ENCODE results near the gene MRAP. TPM values are rescaled to one million over a fixed set of nuclear protein-coding genes. Genes with fewer than 3 reads are reported as not detected.
A peak's percentile ranks its signal among the peaks of the same experiment; 100 is the strongest.

The MRAP gene
- total RNA-seq, 1 donor from 2014 or later: not detected

- peak in 1 of 2 experiments; percentile 28 for DNase-seq (ENCODE audit: low spot score in 2 of 2, unreplicated experiment in 2 of 2)
- Mint-ChIP-seq H3K9me3 (no peaks in the 10 kb centered on the region), H3K27ac (no peak overlapping the region), H3K27me3 (ENCODE audit: low read depth) (no peaks in the 10 kb centered on the region), H3K4me1 (no peaks in the 10 kb centered on the region), H3K4me3 (no peak overlapping the region), H3K36me3 (peaks cover 8% of the 10 kb centered on the region)
- no peak for TF ChIP-seq CTCF (IDR thresholded peaks at IDR 0.05; ENCODE audit: unreplicated experiment)
Measured at GRCh38 chr21:32312326-32312725, 13.7 kb downstream of the MRAP start.

GRCh38 chr21:32312976-32313375, 14.3 kb downstream of the MRAP start:
- no peak overlapping the region for H3K27ac Mint-ChIP-seq
- TF ChIP-seq CTCF (IDR thresholded peaks at IDR 0.05; ENCODE audit: unreplicated experiment): no peak
- peaks cover 6% of the 10 kb centered on the region for H3K36me3 Mint-ChIP-seq
- no peaks in the 10 kb centered on the region for H3K4me1 Mint-ChIP-seq
- DNase-seq (ENCODE audit: low spot score in 2 of 2, unreplicated experiment in 2 of 2): peak in 1 of 2 experiments; percentile 30
- H3K27me3 Mint-ChIP-seq (ENCODE audit: low read depth): no peaks in the 10 kb centered on the region
- no peaks in the 10 kb centered on the region for H3K9me3 Mint-ChIP-seq
- no peak overlapping the region for H3K4me3 Mint-ChIP-seq

- H3K9me3 Mint-ChIP-seq: no peaks in the 10 kb centered on the region
- no peak for DNase-seq (ENCODE audit: low spot score in 2 of 2, unreplicated experiment in 2 of 2)
- H3K27me3 Mint-ChIP-seq (ENCODE audit: low read depth): no peaks in the 10 kb centered on the region
- H3K36me3 Mint-ChIP-seq: peaks cover 13% of the 10 kb centered on the region
- no peak overlapping the region for H3K27ac Mint-ChIP-seq
- H3K4me1 Mint-ChIP-seq: no peaks in the 10 kb centered on the region
- H3K4me3 Mint-ChIP-seq: no peak overlapping the region
- no peak for TF ChIP-seq CTCF (IDR thresholded peaks at IDR 0.05; ENCODE audit: unreplicated experiment)
Measured at GRCh38 chr21:32314806-32315205, 16.2 kb downstream of the MRAP start.

- Mint-ChIP-seq H3K27ac (no peak overlapping the region), H3K4me1 (no peaks in the 10 kb centered on the region), H3K36me3 (peaks cover 13% of the 10 kb centered on the region), H3K27me3 (ENCODE audit: low read depth) (no peaks in the 10 kb centered on the region), H3K9me3 (no peaks in the 10 kb centered on the region), H3K4me3 (no peak overlapping the region)
- no peak for TF ChIP-seq CTCF (IDR thresholded peaks at IDR 0.05; ENCODE audit: unreplicated experiment)
- DNase-seq (ENCODE audit: low spot score in 2 of 2, unreplicated experiment in 2 of 2): no peak
Measured at GRCh38 chr21:32315511-32316281, 17.0 kb downstream of the MRAP start.

- Mint-ChIP-seq H3K27me3 (ENCODE audit: low read depth) (no peaks in the 10 kb centered on the region), H3K27ac (no peak overlapping the region), H3K4me3 (no peak overlapping the region), H3K9me3 (no peaks in the 10 kb centered on the region), H3K4me1 (no peaks in the 10 kb centered on the region), H3K36me3 (peaks cover 14% of the 10 kb centered on the region)
- no peak for TF ChIP-seq CTCF (IDR thresholded peaks at IDR 0.05; ENCODE audit: unreplicated experiment)
- DNase-seq (ENCODE audit: low spot score in 2 of 2, unreplicated experiment in 2 of 2): no peak
Measured at GRCh38 chr21:32316361-32317215, 17.9 kb downstream of the MRAP start.

All from mesothelial cell of epicardium (in vitro differentiated cells).